Mesenteric fat pad (tissue), 1 donor: ENCODE data around the gene INTS3. TPM values are rescaled to one million over a fixed set of nuclear protein-coding genes. Genes with fewer than 3 reads are reported as not detected.

Source experiments
- microRNA-seq: library from miRNA; unstranded; fragments of <30 nt; microRNA quantifications from one replicate; pipeline ENCODE4 v1.2.0, GENCODE V29; 2020; ENCODE audit warnings: borderline number of aligned reads
- total RNA-seq: library from RNA; stranded (reverse); fragmentation: NEBNext Ultra II Directional; extraction: Animal tissue kit (Norgen Biotek cat#: 25700); gene quantifications from one replicate; pipeline ENCODE4 v1.2.1, GENCODE V29; 2021
- donor health status: DM: yes; HTN: yes; CAD: no.

Gene INTS3
- total RNA-seq, 1 donor from 2014 or later, result 36.7 TPM

Small RNA genes lying within 50 kb of the gene (microRNA-seq; reads per million reads assigned to microRNA genes)
- gene MIR8083, result not detected

Other genes with a start within 250 kb of the INTS3 start
- gene S100A6, start 192.1 kb upstream of the INTS3 start, total RNA-seq, result 1,184 TPM
- not detected for gene S100A5, start 187.1 kb upstream of the INTS3 start, total RNA-seq
- 512 TPM for gene S100A4, start 182.2 kb upstream of the INTS3 start, total RNA-seq
- 2.2 TPM for gene S100A3, start 178.8 kb upstream of the INTS3 start, total RNA-seq
- 0.58 TPM for gene S100A2, start 162.2 kb upstream of the INTS3 start, total RNA-seq
- gene S100A16, start 114.9 kb upstream of the INTS3 start, total RNA-seq, result 107 TPM
- 0.35 TPM for gene S100A14, start 111.7 kb upstream of the INTS3 start, total RNA-seq
- 146 TPM for gene S100A13, start 100.5 kb upstream of the INTS3 start, total RNA-seq
- 12.6 TPM for gene S100A1, start 99.6 kb upstream of the INTS3 start, total RNA-seq
- 55.5 TPM for gene CHTOP, start 94.0 kb upstream of the INTS3 start, total RNA-seq
- 44.5 TPM for gene SNAPIN, start 69.3 kb upstream of the INTS3 start, total RNA-seq
- 116 TPM for gene ILF2, start 57.1 kb upstream of the INTS3 start, total RNA-seq
- gene NPR1, start 49.4 kb upstream of the INTS3 start, total RNA-seq, result 156 TPM
- gene SLC27A3, start 47.4 kb downstream of the INTS3 start, total RNA-seq, result 87.4 TPM
- 37.4 TPM for gene GATAD2B, start 194.9 kb downstream of the INTS3 start, total RNA-seq
- gene DENND4B, start 218.7 kb downstream of the INTS3 start, total RNA-seq, result 67.5 TPM
- gene CRTC2, start 230.6 kb downstream of the INTS3 start, total RNA-seq, result 36.4 TPM
- gene SLC39A1, start 235.5 kb downstream of the INTS3 start, total RNA-seq, result 92.2 TPM
- gene CREB3L4, start 239.9 kb downstream of the INTS3 start, total RNA-seq, result 5.1 TPM
- gene JTB, start 249.6 kb downstream of the INTS3 start, total RNA-seq, result 102 TPM